ENCODE data around the gene MMP25.
"Not testable (repeated sequence)": the region's sequence is repeated elsewhere in the genome, so short reads cannot be mapped to it uniquely, and the experiment has no call there.

Gene MMP25

GRCh38 chr16:3070608-3071111 is 24.3 kb downstream of the MMP25 start:
- H3K27me3 ChIP-seq (ENCODE audit: low read depth, low read length): no peaks in the 10 kb centered on the region
- H3K4me3 ChIP-seq (ENCODE audit: low read depth in 1 of 2, low read length in 2 of 2): no peak overlapping the region
- H3K36me3 ChIP-seq (ENCODE audit: control insufficient read depth in 1 of 2, insufficient read depth in 2 of 2, low read length in 2 of 2): no peaks in the 10 kb centered on the region
- H3K27ac ChIP-seq (ENCODE audit: low read length): no peak overlapping the region
- H3K9me3 ChIP-seq (ENCODE audit: control insufficient read depth in 1 of 2, low read length in 2 of 2): no peaks in the 10 kb centered on the region
- H3K4me1 ChIP-seq (ENCODE audit: control insufficient read depth in 1 of 2, insufficient read depth in 2 of 2, low read length in 2 of 2): no peaks in the 10 kb centered on the region

DNA sequence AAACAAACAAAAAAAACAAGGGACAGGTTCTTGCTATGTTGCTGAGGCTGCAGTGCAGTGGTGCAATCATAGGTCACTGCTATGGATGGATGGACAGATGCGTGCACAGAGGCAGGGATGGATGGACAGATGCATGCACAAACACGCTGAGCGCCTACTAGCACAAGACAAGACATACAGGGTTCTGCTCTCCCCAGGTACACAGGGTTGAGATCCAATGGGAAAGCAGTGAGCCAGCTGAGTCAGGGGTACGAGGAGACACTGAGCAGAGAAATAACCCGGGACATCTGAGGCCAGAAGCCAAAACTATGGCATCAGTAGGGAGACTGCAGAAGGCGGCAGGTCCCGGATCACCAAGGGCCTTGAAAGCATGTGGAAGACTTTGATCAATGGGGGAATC is 25.3 kb downstream of the MMP25 start:
- Histone ChIP-seq H3K4me3 (ENCODE audit: low read depth in 1 of 2, low read length in 2 of 2) (no peak overlapping the region), H3K27ac (ENCODE audit: low read length) (no peak overlapping the region), H3K27me3 (ENCODE audit: low read depth, low read length) (no peaks in the 10 kb centered on the region), H3K4me1 (ENCODE audit: control insufficient read depth in 1 of 2, insufficient read depth in 2 of 2, low read length in 2 of 2) (no peaks in the 10 kb centered on the region), H3K36me3 (ENCODE audit: control insufficient read depth in 1 of 2, insufficient read depth in 2 of 2, low read length in 2 of 2) (no peaks in the 10 kb centered on the region), H3K9me3 (ENCODE audit: control insufficient read depth in 1 of 2, low read length in 2 of 2) (no peaks in the 10 kb centered on the region)

DNA sequence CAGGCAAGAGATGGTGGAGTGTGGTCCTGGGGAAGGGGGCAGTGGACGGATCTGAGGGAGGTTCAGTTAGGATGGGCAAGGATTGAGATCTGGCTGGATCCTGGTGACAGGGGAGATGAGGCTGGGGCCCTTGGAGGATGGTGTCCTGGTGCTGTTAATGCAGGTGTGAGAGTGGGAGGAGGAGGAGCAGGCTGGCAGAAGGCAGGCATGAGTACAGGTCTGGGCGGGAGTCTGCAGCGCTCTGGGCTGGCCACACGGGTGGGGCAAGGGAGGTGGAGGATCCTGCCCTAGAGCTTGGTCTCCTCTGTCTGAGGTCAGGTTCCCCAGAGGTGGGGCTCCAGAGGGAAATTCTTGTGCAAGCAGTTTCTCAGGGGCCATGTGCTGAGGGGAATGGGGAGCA is 25.8 kb downstream of the MMP25 start:
- H3K9me3 ChIP-seq (ENCODE audit: control insufficient read depth in 1 of 2, low read length in 2 of 2); H3K36me3 ChIP-seq (ENCODE audit: control insufficient read depth in 1 of 2, insufficient read depth in 2 of 2, low read length in 2 of 2); H3K4me3 ChIP-seq (ENCODE audit: low read depth in 1 of 2, low read length in 2 of 2); H3K27ac ChIP-seq (ENCODE audit: low read length); H3K4me1 ChIP-seq (ENCODE audit: control insufficient read depth in 1 of 2, insufficient read depth in 2 of 2, low read length in 2 of 2); H3K27me3 ChIP-seq (ENCODE audit: low read depth, low read length): not testable (repeated sequence)

DNA sequence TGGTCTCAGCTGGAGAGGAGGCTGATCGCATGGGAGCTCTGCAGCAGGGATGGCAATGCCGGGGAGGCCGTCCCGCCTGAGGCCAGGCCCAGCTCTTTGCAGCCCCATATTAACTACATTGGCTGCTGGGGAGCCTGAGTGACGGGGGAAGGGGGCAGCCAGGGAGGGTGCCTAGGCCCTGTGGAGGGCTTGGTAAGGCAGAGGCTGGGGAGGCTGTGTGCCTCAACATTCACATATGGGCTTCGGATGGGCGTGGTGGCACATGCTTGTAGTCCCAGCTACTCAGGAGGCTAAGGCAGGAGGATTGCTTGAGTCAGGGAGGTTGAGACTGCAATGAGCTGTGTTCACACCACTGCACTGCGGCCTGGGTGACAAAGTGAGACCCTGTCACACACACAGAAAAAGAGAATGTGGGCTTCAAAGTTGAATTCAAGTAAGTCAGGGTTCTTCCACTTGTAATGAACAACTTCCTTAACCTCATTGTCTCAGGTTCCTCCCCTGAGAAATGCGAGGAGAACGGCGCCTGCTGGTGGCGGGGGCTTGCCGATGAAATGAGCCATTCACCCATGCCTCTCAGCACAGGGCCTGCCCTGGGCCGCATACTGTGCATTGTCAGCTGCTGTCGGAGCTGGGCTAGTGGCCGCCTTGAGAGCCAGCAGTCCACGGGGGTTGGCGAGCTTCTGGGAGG is 26.4 kb downstream of the MMP25 start:
- H3K4me3 ChIP-seq (ENCODE audit: low read depth in 1 of 2, low read length in 2 of 2); H3K27me3 ChIP-seq (ENCODE audit: low read depth, low read length); H3K27ac ChIP-seq (ENCODE audit: low read length); H3K36me3 ChIP-seq (ENCODE audit: control insufficient read depth in 1 of 2, insufficient read depth in 2 of 2, low read length in 2 of 2); H3K4me1 ChIP-seq (ENCODE audit: control insufficient read depth in 1 of 2, insufficient read depth in 2 of 2, low read length in 2 of 2); H3K9me3 ChIP-seq (ENCODE audit: control insufficient read depth in 1 of 2, low read length in 2 of 2): not testable (repeated sequence)

- no peaks in the 10 kb centered on the region for H3K36me3 ChIP-seq (ENCODE audit: control insufficient read depth in 1 of 2, insufficient read depth in 2 of 2, low read length in 2 of 2)
- H3K4me3 ChIP-seq (ENCODE audit: low read depth in 1 of 2, low read length in 2 of 2): no peak overlapping the region
- H3K27me3 ChIP-seq (ENCODE audit: low read depth, low read length): no peaks in the 10 kb centered on the region
- H3K27ac ChIP-seq (ENCODE audit: low read length): no peak overlapping the region
- H3K9me3 ChIP-seq (ENCODE audit: control insufficient read depth in 1 of 2, low read length in 2 of 2): no peaks in the 10 kb centered on the region
- no peaks in the 10 kb centered on the region for H3K4me1 ChIP-seq (ENCODE audit: control insufficient read depth in 1 of 2, insufficient read depth in 2 of 2, low read length in 2 of 2)
Observed at GRCh38 chr16:3073448-3073847, 27.1 kb downstream of the MMP25 start.

- no peaks in the 10 kb centered on the region for H3K9me3 ChIP-seq (ENCODE audit: control insufficient read depth in 1 of 2, low read length in 2 of 2)
- H3K36me3 ChIP-seq (ENCODE audit: control insufficient read depth in 1 of 2, insufficient read depth in 2 of 2, low read length in 2 of 2): no peaks in the 10 kb centered on the region
- no peak overlapping the region for H3K27ac ChIP-seq (ENCODE audit: low read length)
- no peak overlapping the region for H3K4me3 ChIP-seq (ENCODE audit: low read depth in 1 of 2, low read length in 2 of 2)
- no peaks in the 10 kb centered on the region for H3K4me1 ChIP-seq (ENCODE audit: control insufficient read depth in 1 of 2, insufficient read depth in 2 of 2, low read length in 2 of 2)
- no peaks in the 10 kb centered on the region for H3K27me3 ChIP-seq (ENCODE audit: low read depth, low read length)
Observed at GRCh38 chr16:3074860-3075522, 28.6 kb downstream of the MMP25 start.

GRCh38 chr16:3075523-3075915 is 29.2 kb downstream of the MMP25 start:
- Histone ChIP-seq H3K27me3 (ENCODE audit: low read depth, low read length) (no peaks in the 10 kb centered on the region), H3K4me1 (ENCODE audit: control insufficient read depth in 1 of 2, insufficient read depth in 2 of 2, low read length in 2 of 2) (no peaks in the 10 kb centered on the region), H3K36me3 (ENCODE audit: control insufficient read depth in 1 of 2, insufficient read depth in 2 of 2, low read length in 2 of 2) (no peaks in the 10 kb centered on the region), H3K27ac (ENCODE audit: low read length) (no peak overlapping the region), H3K9me3 (ENCODE audit: control insufficient read depth in 1 of 2, low read length in 2 of 2) (no peaks in the 10 kb centered on the region), H3K4me3 (ENCODE audit: low read depth in 1 of 2, low read length in 2 of 2) (no peak overlapping the region)

- H3K27ac ChIP-seq (ENCODE audit: low read length); H3K4me1 ChIP-seq (ENCODE audit: control insufficient read depth in 1 of 2, insufficient read depth in 2 of 2, low read length in 2 of 2); H3K4me3 ChIP-seq (ENCODE audit: low read depth in 1 of 2, low read length in 2 of 2); H3K9me3 ChIP-seq (ENCODE audit: control insufficient read depth in 1 of 2, low read length in 2 of 2); H3K36me3 ChIP-seq (ENCODE audit: control insufficient read depth in 1 of 2, insufficient read depth in 2 of 2, low read length in 2 of 2); H3K27me3 ChIP-seq (ENCODE audit: low read depth, low read length): not testable (repeated sequence)
Observed at GRCh38 chr16:3075946-3076345, 29.6 kb downstream of the MMP25 start.

DNA sequence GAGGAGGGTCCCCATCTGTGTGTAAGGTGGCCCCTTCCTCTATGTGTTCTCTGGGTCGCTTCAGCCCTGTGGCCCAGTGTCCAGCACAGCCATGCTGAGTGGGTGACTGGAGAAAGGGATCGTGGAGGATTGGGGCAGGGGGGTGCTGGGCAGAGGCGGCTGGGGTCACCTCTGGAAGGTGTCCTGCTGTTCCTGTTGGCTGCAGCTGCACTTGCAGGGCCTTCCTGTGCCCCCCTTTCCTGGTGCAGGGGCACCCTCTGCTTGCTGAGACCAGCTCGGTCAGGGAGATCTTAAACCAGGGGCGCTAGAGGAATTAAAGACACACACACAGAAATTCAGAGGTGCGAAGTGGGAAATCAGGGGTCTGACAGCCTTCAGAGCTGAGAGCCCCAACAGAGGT is 30.2 kb downstream of the MMP25 start:
- Histone ChIP-seq H3K36me3 (ENCODE audit: control insufficient read depth in 1 of 2, insufficient read depth in 2 of 2, low read length in 2 of 2) (no peaks in the 10 kb centered on the region), H3K27me3 (ENCODE audit: low read depth, low read length) (no peaks in the 10 kb centered on the region), H3K4me1 (ENCODE audit: control insufficient read depth in 1 of 2, insufficient read depth in 2 of 2, low read length in 2 of 2) (no peaks in the 10 kb centered on the region), H3K27ac (ENCODE audit: low read length) (no peak overlapping the region), H3K4me3 (ENCODE audit: low read depth in 1 of 2, low read length in 2 of 2) (no peak overlapping the region), H3K9me3 (ENCODE audit: control insufficient read depth in 1 of 2, low read length in 2 of 2) (no peaks in the 10 kb centered on the region)

GRCh38 chr16:3080024-3080423 is 33.7 kb downstream of the MMP25 start:
- H3K36me3 ChIP-seq (ENCODE audit: control insufficient read depth in 1 of 2, insufficient read depth in 2 of 2, low read length in 2 of 2): no peaks in the 10 kb centered on the region
- H3K4me3 ChIP-seq (ENCODE audit: low read depth in 1 of 2, low read length in 2 of 2): no peak overlapping the region
- no peaks in the 10 kb centered on the region for H3K4me1 ChIP-seq (ENCODE audit: control insufficient read depth in 1 of 2, insufficient read depth in 2 of 2, low read length in 2 of 2)
- H3K9me3 ChIP-seq (ENCODE audit: control insufficient read depth in 1 of 2, low read length in 2 of 2): no peaks in the 10 kb centered on the region
- H3K27me3 ChIP-seq (ENCODE audit: low read depth, low read length): no peaks in the 10 kb centered on the region
- no peak overlapping the region for H3K27ac ChIP-seq (ENCODE audit: low read length)

DNA sequence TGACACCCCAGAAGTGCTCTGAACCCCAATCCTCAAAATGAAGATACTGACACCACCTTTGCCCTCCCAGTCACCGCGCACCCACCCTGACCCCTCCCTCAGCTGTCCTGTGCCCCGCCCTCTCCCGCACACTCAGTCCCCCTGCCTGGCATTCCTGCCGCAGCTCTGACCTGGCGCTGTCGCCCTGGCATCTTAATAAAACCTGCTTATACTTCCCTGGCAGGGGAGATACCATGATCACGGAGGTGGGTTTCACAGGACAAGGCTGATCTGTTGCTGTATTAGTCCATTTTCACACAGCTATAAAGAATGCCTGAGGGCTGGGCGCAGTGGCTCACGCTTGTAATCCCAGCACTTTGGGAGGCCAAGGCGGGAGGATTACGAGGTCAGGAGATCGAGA is 35.6 kb downstream of the MMP25 start:
- H3K9me3 ChIP-seq (ENCODE audit: control insufficient read depth in 1 of 2, low read length in 2 of 2); H3K27me3 ChIP-seq (ENCODE audit: low read depth, low read length); H3K4me1 ChIP-seq (ENCODE audit: control insufficient read depth in 1 of 2, insufficient read depth in 2 of 2, low read length in 2 of 2); H3K36me3 ChIP-seq (ENCODE audit: control insufficient read depth in 1 of 2, insufficient read depth in 2 of 2, low read length in 2 of 2); H3K27ac ChIP-seq (ENCODE audit: low read length); H3K4me3 ChIP-seq (ENCODE audit: low read depth in 1 of 2, low read length in 2 of 2): not testable (repeated sequence)

DNA sequence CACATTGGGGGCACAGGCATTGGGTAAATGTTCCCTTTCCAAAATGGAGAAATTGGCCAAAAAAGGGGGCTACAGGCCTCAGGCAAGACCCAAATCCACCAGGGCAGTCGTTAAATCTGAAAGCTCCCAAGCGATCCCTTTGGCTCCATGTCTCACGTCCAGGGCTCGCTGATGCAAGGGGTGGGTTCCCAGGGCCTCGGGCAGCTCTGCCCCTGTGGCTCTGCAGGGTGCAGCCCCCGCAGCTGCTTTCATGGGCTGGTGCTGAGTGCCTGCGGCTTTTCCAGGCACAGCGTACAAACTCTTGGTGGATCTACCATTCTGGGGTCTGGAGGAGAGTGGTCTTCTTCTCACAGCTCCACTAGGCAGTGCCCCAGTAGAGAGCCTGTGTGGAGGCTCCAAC is 37.0 kb downstream of the MMP25 start:
- not testable (repeated sequence) for H3K4me3 ChIP-seq (ENCODE audit: low read depth in 1 of 2, low read length in 2 of 2); H3K36me3 ChIP-seq (ENCODE audit: control insufficient read depth in 1 of 2, insufficient read depth in 2 of 2, low read length in 2 of 2); H3K9me3 ChIP-seq (ENCODE audit: control insufficient read depth in 1 of 2, low read length in 2 of 2); H3K4me1 ChIP-seq (ENCODE audit: control insufficient read depth in 1 of 2, insufficient read depth in 2 of 2, low read length in 2 of 2); H3K27ac ChIP-seq (ENCODE audit: low read length); H3K27me3 ChIP-seq (ENCODE audit: low read depth, low read length)

All from muscle layer of duodenum (tissue), 2 donors.